Measurements from ENCODE around the gene RXFP4.
"Not testable (repeated sequence)": the region's sequence is repeated elsewhere in the genome, so short reads cannot be mapped to it uniquely, and the experiment has no call there.

RXFP4 gene

DNA sequence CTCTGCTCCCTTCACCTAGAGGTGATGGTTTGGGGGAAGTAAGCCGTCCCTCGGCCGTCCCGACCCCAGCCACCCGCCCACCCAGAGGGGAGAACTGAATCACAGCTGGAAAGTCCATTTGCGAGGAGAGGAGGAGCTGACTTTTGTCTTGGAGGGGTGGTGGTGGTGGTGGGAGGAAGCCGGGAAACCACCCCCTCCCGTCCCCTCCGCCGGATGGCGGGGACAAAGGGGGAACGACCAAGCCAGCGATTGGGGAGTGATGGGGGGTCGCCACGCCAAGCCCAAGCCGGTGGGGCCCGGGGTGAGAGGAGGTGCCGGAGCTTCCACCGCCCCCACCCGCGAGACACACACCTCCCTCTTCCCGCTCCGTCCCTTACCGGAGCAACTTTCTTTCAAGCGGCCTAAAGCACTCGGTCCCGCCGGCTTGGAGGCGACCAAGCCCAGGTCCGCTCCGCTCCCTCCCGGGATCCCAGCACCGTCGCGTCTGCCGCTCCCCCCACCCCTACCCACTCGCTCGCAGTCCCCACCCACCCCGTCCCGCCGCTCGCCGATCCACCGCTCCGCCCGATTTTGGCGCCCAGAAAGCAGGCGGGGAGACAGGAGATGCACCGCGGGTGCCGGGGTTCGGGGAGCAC lies 36.4 kb downstream of the RXFP4 start:
- no peak for DNase-seq (ENCODE audit: low spot score)

DNA sequence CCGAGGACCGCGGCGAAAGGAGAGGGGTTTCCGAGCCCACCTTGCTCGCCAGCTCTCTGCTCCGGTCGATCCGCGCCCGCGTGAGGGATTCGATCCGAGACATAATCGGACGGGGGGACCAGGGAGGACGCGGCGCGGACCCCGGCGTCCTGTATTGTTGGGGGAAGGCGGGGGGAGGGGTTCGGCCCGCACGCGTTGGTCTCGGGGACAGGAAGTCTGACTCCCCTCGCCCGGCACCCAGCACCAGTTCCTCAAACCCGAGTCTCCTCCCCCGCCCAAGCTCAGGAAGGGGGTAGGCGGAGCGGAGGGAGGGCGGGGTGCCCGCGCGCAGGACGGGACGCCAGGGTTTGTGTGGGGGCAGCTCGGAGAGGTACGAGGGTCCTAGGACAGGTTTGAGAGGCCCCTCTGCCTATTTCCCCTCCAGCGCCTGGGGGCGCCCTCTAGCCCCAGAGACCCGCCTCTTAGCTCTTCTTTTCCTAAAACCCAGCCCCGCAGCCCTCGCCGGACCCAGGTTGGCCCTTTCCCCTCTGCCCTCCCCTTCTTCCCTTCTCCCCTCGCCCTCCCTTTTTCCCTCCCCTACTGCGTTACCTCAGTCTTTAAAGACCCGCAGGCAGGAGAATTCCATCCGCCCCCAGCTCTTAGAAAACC lies 37.0 kb downstream of the RXFP4 start, which contains the start of gene ARHGEF2:
ARHGEF2 (minus strand) TSS at position 223 of the 648 bp plus-strand sequence; CDS start at position 103, 120 bp downstream.
- peak; percentile 65 for DNase-seq (ENCODE audit: low spot score)

DNA sequence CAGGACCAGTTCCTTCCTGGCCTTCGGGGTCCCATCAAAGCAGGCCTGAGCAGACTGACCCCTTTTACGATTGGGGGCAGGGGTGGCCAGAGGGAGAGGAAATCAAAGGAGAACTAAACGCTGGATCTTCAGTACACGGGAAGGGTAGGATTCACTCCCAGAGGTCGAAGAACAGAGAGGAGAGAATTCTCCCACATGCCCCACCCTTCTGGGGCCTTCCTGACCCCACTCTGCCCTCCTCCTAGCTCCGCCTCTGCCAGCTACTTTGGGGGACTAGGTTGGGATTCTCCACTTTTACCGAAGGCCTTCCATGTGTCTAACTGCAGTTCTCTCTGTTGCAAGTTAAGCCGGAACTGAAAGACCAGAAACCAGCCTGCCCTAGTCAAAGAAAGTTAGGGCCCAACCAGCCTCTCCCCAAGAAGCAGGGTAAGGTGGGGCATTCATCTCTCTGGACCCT lies 37.6 kb downstream of the RXFP4 start:
- DNase-seq (ENCODE audit: low spot score): no peak

DNA sequence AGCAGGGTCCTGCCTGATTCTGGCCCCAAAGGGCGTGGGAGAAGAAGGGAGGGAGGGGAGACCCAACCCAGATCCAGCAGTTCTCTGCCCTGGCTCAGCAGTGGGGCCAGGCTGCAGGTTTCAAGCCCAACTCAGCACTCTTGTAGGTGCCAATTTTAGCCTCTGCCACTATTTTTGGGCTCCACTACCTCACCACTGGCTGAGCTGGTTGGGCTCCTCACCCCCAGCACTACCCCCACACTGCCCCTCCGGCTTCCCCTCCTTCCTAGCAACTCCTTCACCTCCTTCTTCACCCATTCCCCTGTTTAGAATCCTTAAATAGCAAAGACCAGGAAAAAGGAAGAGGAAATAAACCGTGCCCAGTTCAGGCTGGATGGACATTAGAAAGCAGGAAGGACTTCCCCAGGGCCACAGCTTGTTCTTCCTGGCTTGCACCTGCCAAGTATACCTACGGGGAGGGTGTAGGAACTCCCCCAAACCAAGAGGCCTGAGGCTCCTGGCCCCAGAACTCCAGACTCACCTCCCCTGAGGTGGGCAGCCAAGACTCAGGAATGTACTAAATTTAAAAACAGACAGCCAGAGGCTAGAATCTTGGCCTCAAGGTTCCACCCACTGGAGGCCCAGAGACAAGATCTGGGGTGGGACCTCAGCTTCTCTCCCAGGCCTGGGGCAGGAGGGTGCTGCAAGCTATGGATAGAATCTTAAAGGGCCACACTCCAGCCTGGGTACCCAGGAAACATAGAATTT lies 38.3 kb downstream of the RXFP4 start:
- no peak for DNase-seq (ENCODE audit: low spot score)

DNA sequence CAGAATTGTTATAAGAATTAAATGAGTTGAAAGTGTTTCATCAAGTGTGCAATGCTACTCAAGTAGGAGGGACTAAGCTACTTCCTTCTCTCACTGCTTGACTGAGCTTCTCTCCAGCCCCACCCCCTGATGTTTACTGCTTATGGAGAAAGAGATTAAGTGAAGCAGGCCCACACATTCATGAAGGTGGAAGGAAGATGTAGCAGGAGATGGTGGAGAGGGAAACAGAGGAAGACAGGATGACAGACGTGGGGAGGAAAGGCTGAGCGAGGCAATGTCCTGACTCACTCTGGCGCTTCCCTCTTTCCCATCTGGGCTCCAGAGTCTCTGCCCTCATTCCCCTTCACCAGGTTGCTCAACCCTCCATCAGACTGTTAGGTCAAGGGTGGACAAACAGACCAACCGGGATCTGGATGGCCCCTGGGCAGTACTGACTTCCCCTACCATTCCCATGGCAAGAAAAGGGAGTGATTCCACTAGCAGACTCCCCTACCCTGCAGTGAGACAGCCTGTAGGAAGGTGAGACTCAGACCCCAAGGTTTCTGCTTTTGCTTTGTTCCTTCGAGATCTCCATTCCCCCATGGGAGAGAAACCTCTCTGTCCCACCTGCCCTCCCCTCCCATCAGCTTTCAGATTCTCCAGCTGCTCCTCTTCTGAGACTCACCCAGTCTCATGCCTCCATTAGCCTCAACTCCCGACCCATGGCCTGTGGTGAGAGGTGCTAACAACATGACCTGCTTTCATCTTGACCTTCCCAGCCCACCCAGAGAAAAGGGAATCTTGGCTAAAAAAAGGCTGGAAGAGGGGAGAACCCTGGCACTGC lies 40.0 kb downstream of the RXFP4 start:
- DNase-seq (ENCODE audit: low spot score): no peak

DNA sequence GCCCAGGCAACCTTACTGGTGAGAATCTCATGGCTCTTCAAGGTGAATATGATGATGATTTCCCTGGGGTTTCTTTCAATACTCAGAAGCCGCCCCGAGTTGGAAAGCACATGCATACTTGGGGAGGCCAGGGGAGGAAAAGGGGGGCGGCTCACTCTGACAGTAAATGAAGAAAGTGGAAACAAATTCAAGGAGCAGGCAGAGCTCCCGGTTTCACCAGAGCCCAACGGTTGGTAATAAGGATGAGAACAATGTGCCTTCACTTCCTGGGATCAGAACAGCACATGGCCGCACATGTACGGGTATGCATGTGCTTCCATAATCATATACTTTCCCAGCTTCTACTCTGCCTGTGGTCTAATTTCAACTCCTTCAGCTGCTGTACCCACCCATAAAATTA lies 40.7 kb downstream of the RXFP4 start:
- DNase-seq (ENCODE audit: low spot score): no peak

DNA sequence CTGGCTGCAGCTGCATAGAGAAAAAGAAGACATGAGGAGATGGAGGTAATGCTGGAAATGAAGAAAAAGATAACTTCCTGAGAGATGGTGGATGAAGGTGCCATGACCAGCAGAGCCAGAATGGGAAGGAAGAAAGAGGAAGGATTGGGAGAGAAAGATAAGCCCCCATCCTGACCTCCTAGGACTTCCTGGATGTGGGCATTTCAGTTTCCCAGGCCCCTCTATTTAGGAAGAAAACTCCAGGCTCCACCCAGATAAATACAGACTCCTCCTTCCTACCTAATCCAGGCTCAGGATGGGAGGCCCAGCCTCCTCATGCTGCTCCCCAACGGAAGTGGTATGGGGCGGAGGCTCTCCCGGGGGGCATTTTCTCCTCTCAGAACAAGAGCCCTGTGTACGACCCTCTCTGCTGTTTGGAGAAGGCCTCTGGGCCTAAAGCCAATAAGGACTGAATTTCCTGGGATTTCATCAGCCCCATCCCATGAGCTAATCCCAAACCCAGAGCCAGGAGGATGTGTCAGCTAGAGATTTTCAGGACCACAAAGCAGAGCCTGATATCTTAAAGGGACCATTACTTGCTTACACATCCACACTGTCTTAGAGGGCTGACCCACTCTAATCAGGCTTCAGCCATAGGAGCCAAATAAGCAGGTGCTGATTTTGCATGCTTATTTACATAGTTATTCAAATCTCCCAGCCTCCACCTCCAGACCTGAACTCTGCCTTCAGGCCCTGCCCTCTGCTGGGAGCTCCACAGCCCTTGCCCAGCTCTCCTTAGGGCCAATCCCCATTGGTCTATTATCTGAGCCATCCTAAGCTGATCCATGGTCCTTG lies 42.0 kb downstream of the RXFP4 start:
- DNase-seq (ENCODE audit: low spot score): no peak

DNA sequence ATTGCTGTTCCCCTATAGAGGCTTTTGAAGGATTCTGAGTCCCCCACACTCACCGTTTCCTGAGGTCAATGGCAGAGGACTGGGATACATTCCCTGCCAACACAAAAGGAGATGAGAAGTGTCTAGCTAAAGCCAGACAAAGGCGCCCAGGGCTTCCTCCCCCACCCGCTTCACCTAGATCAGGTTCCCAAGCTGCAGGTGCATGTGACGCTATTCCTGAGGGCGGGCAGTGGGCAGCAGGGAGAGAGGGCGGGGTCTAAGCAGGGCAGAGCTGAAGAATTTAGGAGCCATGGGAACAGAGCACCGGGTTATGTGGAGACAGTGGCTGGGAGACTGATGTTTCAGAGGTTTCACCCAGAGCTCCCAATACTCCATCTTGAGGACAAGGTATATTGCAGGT lies 42.9 kb downstream of the RXFP4 start:
- DNase-seq (ENCODE audit: low spot score): no peak

DNA sequence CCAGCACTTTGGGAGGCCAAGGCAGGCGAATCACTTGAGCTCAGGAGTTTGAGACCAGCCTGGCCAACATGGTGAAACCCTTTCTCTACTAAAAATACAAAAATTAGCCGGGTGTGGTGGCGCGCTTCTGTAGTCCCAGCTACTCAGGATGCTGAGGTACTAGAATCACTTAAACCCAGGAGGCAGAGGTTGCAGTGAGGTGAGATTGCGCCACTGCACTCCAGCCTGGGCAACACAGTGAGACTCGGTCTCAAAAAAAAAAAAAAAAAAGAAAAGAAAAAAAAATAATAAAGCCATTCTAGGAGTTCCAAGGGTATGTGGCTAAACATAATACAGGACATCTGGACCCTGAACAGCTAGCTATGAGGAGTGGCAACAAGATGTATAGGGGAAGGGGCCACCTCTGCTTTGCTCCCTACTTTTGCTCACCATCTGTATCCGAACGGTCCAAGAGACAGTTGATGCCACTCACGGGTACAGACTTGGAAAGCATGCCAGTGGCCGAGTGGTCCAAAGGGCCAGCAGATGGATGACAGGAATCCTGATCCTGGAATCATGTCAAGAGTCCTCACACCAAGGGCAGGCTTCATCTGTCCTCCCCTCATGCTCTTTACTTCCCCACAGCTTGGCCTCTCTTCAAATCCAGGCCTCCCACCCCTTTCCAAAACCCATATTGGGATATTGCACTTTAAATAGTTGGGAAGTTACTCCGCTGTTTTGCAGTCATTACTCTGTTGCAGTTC lies 43.6 kb downstream of the RXFP4 start:
- not testable (repeated sequence) for DNase-seq (ENCODE audit: low spot score)

DNA sequence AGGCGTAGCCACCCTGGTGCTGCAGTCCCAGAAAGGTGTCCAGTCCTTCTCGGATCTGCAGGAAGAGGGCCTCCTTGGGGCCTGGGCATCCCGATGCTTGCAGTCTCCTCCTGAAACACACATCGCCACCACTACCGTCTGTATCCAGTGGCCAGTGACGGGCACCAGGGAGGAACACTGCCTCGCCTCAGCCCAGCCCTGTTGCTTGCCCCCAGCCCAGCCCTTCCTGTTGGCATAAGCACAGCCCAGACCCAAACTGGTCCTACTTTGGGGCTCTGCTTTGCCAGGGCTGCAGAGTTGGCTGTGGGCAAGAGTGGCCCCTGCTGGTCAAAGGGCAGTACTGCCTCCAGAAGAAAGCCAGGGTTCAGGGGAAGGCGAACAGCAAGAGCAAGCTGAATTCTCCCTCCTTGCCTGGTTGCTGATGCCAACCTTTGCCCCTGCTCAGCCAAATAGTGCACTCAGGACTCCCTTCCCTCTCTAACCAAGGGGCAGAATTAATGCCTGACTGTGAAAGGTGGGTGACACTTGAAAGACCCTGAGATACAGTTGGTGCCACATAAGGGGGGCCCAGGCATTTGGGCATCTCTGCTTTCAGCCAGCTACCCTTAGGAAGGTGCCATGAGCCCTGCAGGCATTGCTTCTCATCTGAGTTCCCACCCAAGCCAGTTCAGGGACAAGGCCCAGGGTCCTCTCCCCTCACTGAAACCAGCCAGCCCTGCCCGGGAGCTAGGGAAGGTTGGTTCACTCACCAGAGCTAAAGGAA lies 48.0 kb downstream of the RXFP4 start:
- DNase-seq (ENCODE audit: low spot score): peak; percentile 72

DNA sequence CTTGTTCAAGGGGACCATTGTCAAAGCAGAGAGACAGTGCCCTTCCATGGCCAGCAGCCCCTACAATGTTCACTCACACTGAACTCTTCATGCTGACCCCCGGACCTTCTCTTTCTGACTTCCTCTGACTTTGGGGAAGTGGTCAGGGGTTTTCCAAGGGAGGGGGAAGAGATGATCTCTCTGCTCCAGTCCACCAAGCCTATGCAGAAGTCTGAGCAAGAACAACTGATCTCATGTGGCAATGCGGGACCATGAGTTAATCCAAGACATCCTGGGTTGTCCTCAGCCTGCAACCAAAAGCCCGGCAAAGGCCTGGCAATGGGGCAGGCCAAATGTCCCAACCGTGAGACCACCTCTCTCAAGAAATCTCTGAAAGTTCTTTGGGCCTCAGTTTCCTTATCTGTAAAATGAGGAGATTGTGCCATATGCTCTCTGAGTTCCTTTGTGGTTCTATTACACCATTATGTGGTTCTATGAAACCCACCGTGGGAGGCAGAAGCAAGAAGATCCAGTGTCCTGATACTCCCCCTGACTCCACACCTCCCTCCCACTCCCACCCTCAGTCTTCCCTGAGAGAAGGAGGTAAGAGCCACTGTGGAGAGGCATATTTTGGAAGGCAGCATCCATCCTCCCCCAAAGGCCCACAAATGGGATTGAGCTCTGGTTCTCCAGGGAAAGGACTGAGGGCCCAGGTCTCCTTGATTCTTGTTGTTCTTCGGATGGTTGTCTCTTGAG lies 48.7 kb downstream of the RXFP4 start:
- DNase-seq (ENCODE audit: low spot score): no peak

Small RNA genes lying within 50 kb of the gene (small RNA-seq; reads per million reads assigned to genes)
- gene MIR6738: 0 reads per million in 2 experiments
- gene RF00015: 0 reads per million in 2 experiments
- gene SCARNA4: 0 reads per million in 2 experiments
- 9.9 to 109 reads per million in 2 experiments for gene SNORA80E
